B cell (primary cell): ENCODE measurements around the gene SLC25A29. TPM values are rescaled to one million over a fixed set of nuclear protein-coding genes. Genes with fewer than 3 reads are reported as not detected.

ENCODE experiments used
- ATAC-seq: fragments of 200-7000 bp; cut with Tn5 transposase; one replicate; pipeline ENCODE4 v1.10.0; 2021; ENCODE audit warnings: low read depth, mild to moderate bottlenecking, moderate number of reproducible peaks, moderate library complexity
- CTCF ChIA-PET: fragments of 350-600 bp; sonication (Branson Sonifier 250); formaldehyde crosslinking; loops from one replicate; lab custom pipeline; 2021; ENCODE audit warnings: antibody characterized with exemption, inconsistent platforms; lab: Charles Lee
- POLR2A ChIA-PET: fragments of 350-600 bp; sonication (Branson Sonifier 250); formaldehyde crosslinking; loops from one replicate; lab custom pipeline; 2021; ENCODE audit warnings: antibody characterized with exemption; lab: Charles Lee
- DNase-seq: peaks from one replicate; pipeline ENCODE4 v3.0.0; 2013
- H2AFZ ChIP-seq: 2 replicates; pipeline ENCODE4 v1.6.1; 2012; ENCODE audit warnings: mild to moderate bottlenecking, low read depth, low read length; ENCODE audit not compliant: insufficient read depth, poor library complexity, severe bottlenecking
- H3K27ac ChIP-seq, 2 donors: 1 replicate in 1 of 2; 2 replicates in 1 of 2; pipeline ENCODE4 v1.5.1; 2012 to 2013; ENCODE audit warnings: low read length in 2 of 2, mild to moderate bottlenecking in 2 of 2, moderate library complexity in 1 of 2
- H3K27me3 ChIP-seq, 4 experiments: fragments of 200-600 bp in 1 of 4; sonication (generic) in 1 of 4; replicated peaks in 1 of 4; 1 replicate in 2 of 4; 2 replicates in 2 of 4; pipeline versions ENCODE4 v1.6.1 to v1.7.0; 2013 to 2016; ENCODE audit warnings: low read length in 3 of 4, mild to moderate bottlenecking in 2 of 4, mixed read lengths in 1 of 4, moderate library complexity in 1 of 4; ENCODE audit not compliant: insufficient read depth in 4 of 4, control insufficient read depth in 3 of 4; ENCODE audit errors: control extremely low read depth in 1 of 4
- H3K36me3 ChIP-seq, 2 experiments: replicated peaks in 1 of 2; 1 replicate in 1 of 2; 2 replicates in 1 of 2; pipeline versions ENCODE4 v1.6.1 to v1.7.1; 2013; ENCODE audit warnings: low read length in 1 of 2; ENCODE audit not compliant: insufficient read depth in 2 of 2, control insufficient read depth in 1 of 2; ENCODE audit errors: control extremely low read depth in 1 of 2, extremely low read depth in 1 of 2
- H3K4me1 ChIP-seq, 2 donors: fragments of 200-600 bp in 1 of 2; sonication (generic) in 1 of 2; 1 replicate in 1 of 2; 2 replicates in 1 of 2; pipeline versions ENCODE4 v1.5.1 to v1.6.1; 2013 to 2017; ENCODE audit warnings: low read length in 2 of 2; ENCODE audit not compliant: control insufficient read depth in 2 of 2, insufficient read depth in 2 of 2
- H3K4me2 ChIP-seq: replicated peaks from 2 replicates; pipeline ENCODE3; 2012; ENCODE audit warnings: mild to moderate bottlenecking, low read depth, low read length; ENCODE audit not compliant: poor library complexity, severe bottlenecking
- H3K4me3 ChIP-seq, 5 experiments: fragments of 200-600 bp in 1 of 5; sonication (generic) in 1 of 5; 1 replicate in 3 of 5; 2 replicates in 2 of 5; pipeline versions ENCODE4 v1.5.1 to v1.7.0; 2011 to 2016; ENCODE audit warnings: low read length in 4 of 5, mild to moderate bottlenecking in 4 of 5, low read depth in 2 of 5, control low read depth in 1 of 5, moderate library complexity in 1 of 5; ENCODE audit not compliant: insufficient read depth in 1 of 5; ENCODE audit errors: control extremely low read depth in 1 of 5, extremely low read depth in 1 of 5
- H3K79me2 ChIP-seq: fragments of 200-600 bp; sonication (generic); one replicate; pipeline ENCODE4 v1.6.0; 2016; ENCODE audit warnings: low read length; ENCODE audit not compliant: control insufficient read depth, insufficient read depth
- H3K9ac ChIP-seq: fragments of 200-600 bp; sonication (generic); 2 replicates; pipeline ENCODE4 v1.6.1; 2017; ENCODE audit warnings: mild to moderate bottlenecking, low read length, moderate library complexity
- H3K9me3 ChIP-seq, 3 donors: one replicate each; pipeline versions ENCODE4 v1.6.1 to v1.7.1; 2013; ENCODE audit warnings: low read length in 2 of 3; ENCODE audit not compliant: control insufficient read depth in 2 of 3, insufficient read depth in 1 of 3; ENCODE audit errors: control extremely low read depth in 1 of 3
- H4K20me1 ChIP-seq: 2 replicates; pipeline ENCODE4 v1.6.0; 2012; ENCODE audit warnings: mild to moderate bottlenecking, low read length; ENCODE audit not compliant: insufficient read depth, control insufficient read depth, poor library complexity, severe bottlenecking
- H3K27ac Mint-ChIP-seq: one replicate; pipeline ENCODE4 v1.8.0; 2021; ENCODE audit warnings: mixed read lengths
- H3K27me3 Mint-ChIP-seq: one replicate; pipeline ENCODE4 v1.8.0; 2021; ENCODE audit warnings: mixed read lengths
- H3K4me1 Mint-ChIP-seq: one replicate; pipeline ENCODE4 v1.8.0; 2021; ENCODE audit warnings: mixed read lengths
- H3K4me3 Mint-ChIP-seq: one replicate; pipeline ENCODE4 v1.8.0; 2021; ENCODE audit warnings: mixed read lengths
- H3K9me3 Mint-ChIP-seq: one replicate; pipeline ENCODE4 v1.8.0; 2022; ENCODE audit warnings: mixed read lengths; ENCODE audit not compliant: insufficient read depth
- CTCF ChIP-seq: fragments of 200-600 bp; IDR thresholded peaks from one replicate; pipeline ENCODE4 v1.8.0; 2022; ENCODE audit warnings: antibody characterized with exemption, mild to moderate bottlenecking
- EZH2 ChIP-seq: IDR thresholded peaks from 2 replicates; pipeline ENCODE4 v1.6.1; 2012; ENCODE audit warnings: borderline replicate concordance, low read depth, mild to moderate bottlenecking, moderate library complexity, low read length; ENCODE audit not compliant: insufficient read depth, poor library complexity, severe bottlenecking
- WGBS: methylation state at CpG from one replicate; pipeline ENCODE4 v1.1.5; 2013; ENCODE audit warnings: missing lambda C conversion rate; ENCODE audit not compliant: insufficient coverage; 5-methylcytosine and 5-hydroxymethylcytosine counted together
- intact Hi-C: fragments of 100-400 bp; cut with micrococcal nuclease; formaldehyde crosslinking; loops from one replicate; pipeline ENCODE4 v1.10.0; 2022
- polyA plus RNA-seq: library from polyadenylated mRNA; depleted of rRNA; stranded (reverse); fragments of >200 nt; gene quantifications from 2 replicates; pipeline ENCODE4 v1.2.3, GENCODE V29; 2012
- total RNA-seq, 2 donors: library from RNA; stranded (reverse); fragments of 120-200 nt in 1 of 2; gene quantifications; 1 replicate in 1 of 2; 2 replicates in 1 of 2; pipeline versions ENCODE4 v1.2.3 to v1.2.4, GENCODE V29; 2013 to 2022

SLC25A29 gene
- total and polyA plus RNA-seq, 2 donors (not counting 1 experiment from before 2014, with no cell fraction given), result 15.1 to 99.9 TPM

- H3K4me3 Mint-ChIP-seq, result peak overlapping the region; percentile 84
- peak overlapping the region; percentile 79 for H3K27ac Mint-ChIP-seq
- intact Hi-C loops, result loop anchor here (1.0 to 2.0 kb wide), 7 partner anchors 12 to 92 kb away; partner anchors contain the start of gene WDR25
- Histone ChIP-seq H3K4me3 (peak overlapping the region in 4 of 5 experiments; percentile 74 to 89 (median 82)), H3K27ac (peak overlapping the region; percentile 80 to 90), H3K79me2 (peaks cover 24% of the 10 kb centered on the region), H2AFZ (peak overlapping the region; percentile 86), H3K27me3 (no peaks in the 10 kb centered on the region), H3K9ac (peak overlapping the region; percentile 87), H4K20me1 (peaks cover 5% of the 10 kb centered on the region), H3K4me2 (peak overlapping the region; percentile 98), H3K9me3 (no peaks in the 10 kb centered on the region), H3K4me1 (peaks cover 12% of the 10 kb centered on the region in 2 donors), H3K36me3 (peaks cover 0 to 14% of the 10 kb centered on the region in 2 experiments)
- no peaks in the 10 kb centered on the region for H3K27me3 Mint-ChIP-seq
- ATAC-seq, result peak; percentile 91
- 1% methylated on average over 81 of the region's 82 CpGs for WGBS
- ChIA-PET POLR2A (interaction anchor here (1.0 to 1.2 kb wide), 4 partner anchors 12 to 30 kb away, joined by 3 to 6 read pairs (median 3); no protein-coding TSS in a partner anchor), CTCF (interaction anchor here (0.7 to 5.9 kb wide), 24 partner anchors 10 to 302 kb away, joined by 3 to 52 read pairs (median 5); partner anchors contain the start of gene WDR25)
- H3K4me1 Mint-ChIP-seq, result peaks cover 13% of the 10 kb centered on the region
- peak; percentile 99 for TF ChIP-seq CTCF
- TF ChIP-seq EZH2, result no peak
- DNase-seq, result peak; percentile 89
- no peaks in the 10 kb centered on the region for H3K9me3 Mint-ChIP-seq
These were observed 21.0 kb downstream of the SLC25A29 start for GRCh38 chr14:100285021-100285912.
